HEK293 (cell line): Measurements from ENCODE around the gene UROC1.

ENCODE experiments used
- CTCF ChIA-PET: fragments of 350-600 bp; formaldehyde crosslinking; extraction: SDS; loops from one replicate; lab custom pipeline; 2021; ENCODE audit warnings: antibody characterized with exemption; lab: Yijun Ruan, JAX
- POLR2A ChIA-PET: fragments of 300-600 bp; formaldehyde crosslinking; extraction: SDS; loops from one replicate; lab custom pipeline; 2020; ENCODE audit warnings: antibody characterized with exemption, inconsistent platforms; lab: Yijun Ruan, JAX
- H3K27ac ChIP-seq: fragments of 200-500 bp; sonication (Bioruptor generic); 2 replicates; pipeline ENCODE4 v1.5.1; 2014; ENCODE audit warnings: low read depth, low read length, control low read depth, inconsistent platforms; ENCODE audit errors: extremely low read depth
- H3K36me3 ChIP-seq, 2 experiments: fragments of 200-500 bp in 1 of 2; sonication (Bioruptor generic) in 1 of 2; 1 replicate in 1 of 2; 2 replicates in 1 of 2; pipeline ENCODE4 v1.5.1; 2014 to 2017; ENCODE audit warnings: inconsistent platforms in 2 of 2, low read length in 2 of 2; ENCODE audit not compliant: control insufficient read depth in 2 of 2, insufficient read depth in 1 of 2
- H3K4me1 ChIP-seq: fragments of 200-500 bp; sonication (Bioruptor generic); 2 replicates; pipeline ENCODE4 v1.5.1; 2014; ENCODE audit warnings: mild to moderate bottlenecking, low read length, inconsistent platforms; ENCODE audit not compliant: control insufficient read depth, insufficient read depth
- H3K4me3 ChIP-seq: 2 replicates; pipeline ENCODE4 v1.5.1; 2011; ENCODE audit warnings: low read depth, mild to moderate bottlenecking, control low read depth, low read length, moderate library complexity
- H3K9me3 ChIP-seq: fragments of 200-500 bp; sonication (Bioruptor generic); 2 replicates; pipeline ENCODE4 v1.5.1; 2014; ENCODE audit warnings: low read depth, low read length, inconsistent platforms; ENCODE audit not compliant: control insufficient read depth, insufficient read depth
- FEZF1 ChIP-seq: fragments of 450-650 bp; formaldehyde crosslinking; IDR thresholded peaks from 2 replicates; pipeline ENCODE4 v1.5.1; 2016; ENCODE audit warnings: missing biosample characterization, missing genetic modification characterization
- GLIS1 ChIP-seq: fragments of 450-650 bp; formaldehyde crosslinking; IDR thresholded peaks from 2 replicates; pipeline ENCODE4 v1.5.1; 2016; ENCODE audit warnings: missing biosample characterization, missing genetic modification characterization
- KLF16 ChIP-seq: fragments of 450-650 bp; formaldehyde crosslinking; IDR thresholded peaks from 2 replicates; pipeline ENCODE4 v1.5.1; 2017; ENCODE audit warnings: missing biosample characterization, missing genetic modification characterization
- MEIS1 ChIP-seq: sonication (generic); formaldehyde crosslinking; IDR thresholded peaks from 2 replicates; pipeline ENCODE4 v1.8.1; 2022; ENCODE audit warnings: missing genetic modification reagents, mild to moderate bottlenecking, borderline replicate concordance
- MZF1 ChIP-seq: fragments of 450-650 bp; formaldehyde crosslinking; IDR thresholded peaks from 2 replicates; pipeline ENCODE4 v1.5.1; 2017; ENCODE audit warnings: missing biosample characterization, missing genetic modification characterization, borderline replicate concordance
- ZBTB7A ChIP-seq: fragments of 450-650 bp; formaldehyde crosslinking; IDR thresholded peaks from 2 replicates; pipeline ENCODE4 v1.5.1; 2016; ENCODE audit warnings: low read depth, missing biosample characterization, missing genetic modification characterization
- ZBTB8A ChIP-seq: fragments of 450-650 bp; formaldehyde crosslinking; IDR thresholded peaks from 2 replicates; pipeline ENCODE4 v1.5.1; 2016; ENCODE audit warnings: missing biosample characterization, missing genetic modification characterization
- ZEB2 ChIP-seq: fragments of 450-650 bp; formaldehyde crosslinking; IDR thresholded peaks from 2 replicates; pipeline ENCODE4 v1.5.1; 2016; ENCODE audit warnings: missing biosample characterization, missing genetic modification characterization
- ZNF248 ChIP-seq: fragments of 450-650 bp; formaldehyde crosslinking; IDR thresholded peaks from 2 replicates; pipeline ENCODE4 v1.5.1; 2017; ENCODE audit warnings: missing biosample characterization, missing genetic modification characterization
- ZNF48 ChIP-seq: fragments of 450-650 bp; formaldehyde crosslinking; IDR thresholded peaks from 2 replicates; pipeline ENCODE4 v1.5.1; 2016; ENCODE audit warnings: missing biosample characterization, missing genetic modification characterization
- ZNF747 ChIP-seq: fragments of 450-650 bp; formaldehyde crosslinking; IDR thresholded peaks from 2 replicates; pipeline ENCODE4 v1.5.1; 2016; ENCODE audit warnings: missing biosample characterization, missing genetic modification characterization
- ZNF76 ChIP-seq: fragments of 450-650 bp; formaldehyde crosslinking; IDR thresholded peaks from 2 replicates; pipeline ENCODE4; 2016; ENCODE audit warnings: low read depth, missing biosample characterization, missing genetic modification characterization, borderline replicate concordance
- TF ChIP-seq, protein P1 (sequence below): fragments of 450-650 bp; formaldehyde crosslinking; IDR thresholded peaks from 2 replicates; pipeline ENCODE4 v1.5.1; 2017; ENCODE audit warnings: missing biosample characterization, missing genetic modification characterization
- TF ChIP-seq, protein P2 (sequence below): fragments of 450-650 bp; formaldehyde crosslinking; IDR thresholded peaks from 2 replicates; pipeline ENCODE4 v1.5.1; 2016; ENCODE audit warnings: missing biosample characterization, missing genetic modification characterization
- TF ChIP-seq, protein P3 (sequence below): fragments of 450-650 bp; formaldehyde crosslinking; IDR thresholded peaks from 2 replicates; pipeline ENCODE4 v1.5.1; 2017; ENCODE audit warnings: missing biosample characterization, missing genetic modification characterization
- TF ChIP-seq, protein P4 (sequence below): fragments of 450-650 bp; formaldehyde crosslinking; IDR thresholded peaks from 2 replicates; pipeline ENCODE4 v1.5.1; 2016; ENCODE audit warnings: missing biosample characterization, missing genetic modification characterization
- TF ChIP-seq, protein P5 (sequence below): fragments of 450-650 bp; formaldehyde crosslinking; IDR thresholded peaks from 2 replicates; pipeline ENCODE4 v1.5.1; 2016; ENCODE audit warnings: missing biosample characterization, missing genetic modification characterization, borderline replicate concordance
- TF ChIP-seq, protein P6 (sequence below): fragments of 450-650 bp; formaldehyde crosslinking; IDR thresholded peaks from 2 replicates; pipeline ENCODE4 v1.5.0; 2017; ENCODE audit warnings: missing biosample characterization, missing genetic modification characterization, borderline replicate concordance
- TF ChIP-seq, protein P7 (sequence below): fragments of 450-650 bp; formaldehyde crosslinking; IDR thresholded peaks from 2 replicates; pipeline ENCODE4 v1.5.1; 2017; ENCODE audit warnings: missing biosample characterization, missing genetic modification characterization

The UROC1 gene

DNA sequence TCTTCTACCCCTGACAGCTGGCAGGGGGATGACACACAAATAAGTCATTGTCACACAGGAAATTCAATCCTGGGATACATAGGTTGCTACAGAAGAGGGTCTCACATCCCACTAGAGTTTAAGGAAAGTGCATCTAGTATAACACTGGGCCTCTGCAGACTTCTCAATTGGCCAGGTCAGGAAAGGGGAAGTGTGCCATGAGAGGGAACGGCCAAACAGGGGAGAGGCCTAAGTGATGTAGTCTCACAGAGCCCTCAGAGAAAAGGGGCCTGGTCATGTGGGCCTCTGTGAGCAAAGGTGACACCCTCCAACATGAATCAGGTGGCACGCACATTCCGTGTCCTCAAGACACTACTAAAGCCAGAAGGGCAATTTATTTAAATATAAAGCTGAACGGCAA, 53.1 kb downstream of the UROC1 start (continued):
- TF ChIP-seq, protein P1, sequence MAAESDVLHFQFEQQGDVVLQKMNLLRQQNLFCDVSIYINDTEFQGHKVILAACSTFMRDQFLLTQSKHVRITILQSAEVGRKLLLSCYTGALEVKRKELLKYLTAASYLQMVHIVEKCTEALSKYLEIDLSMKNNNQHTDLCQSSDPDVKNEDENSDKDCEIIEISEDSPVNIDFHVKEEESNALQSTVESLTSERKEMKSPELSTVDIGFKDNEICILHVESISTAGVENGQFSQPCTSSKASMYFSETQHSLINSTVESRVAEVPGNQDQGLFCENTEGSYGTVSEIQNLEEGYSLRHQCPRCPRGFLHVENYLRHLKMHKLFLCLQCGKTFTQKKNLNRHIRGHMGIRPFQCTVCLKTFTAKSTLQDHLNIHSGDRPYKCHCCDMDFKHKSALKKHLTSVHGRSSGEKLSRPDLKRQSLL, result no peak
- no peak for TF ChIP-seq ZBTB7A (tag by site-specific recombination)

DNA sequence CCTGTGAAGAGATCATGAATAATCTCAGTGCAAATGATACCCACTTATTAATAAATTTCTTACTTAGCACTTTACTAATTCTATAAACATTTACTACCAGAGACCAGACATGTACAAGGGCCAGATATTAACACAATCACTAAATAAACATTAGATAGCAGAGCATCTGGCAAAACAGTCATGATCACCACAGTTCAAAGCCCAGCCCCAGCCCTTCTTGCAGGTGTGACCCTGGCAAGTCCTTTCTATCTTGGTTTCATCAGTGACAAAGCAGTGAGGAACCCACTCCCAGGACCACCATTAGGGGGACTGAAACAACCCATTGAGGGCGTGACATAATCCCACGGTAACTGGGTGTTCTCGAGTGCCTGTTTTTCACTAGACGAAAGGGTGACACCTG, 53.5 kb downstream of the UROC1 start:
- Histone ChIP-seq H3K36me3 (peaks cover 0 to 97% of the 10 kb centered on the region in 2 experiments), H3K4me3 (no peak overlapping the region)
- TF ChIP-seq GLIS1 (tag by site-specific recombination), result no peak
- TF ChIP-seq ZEB2 (tag by site-specific recombination), result no peak
- no peak for TF ChIP-seq MEIS1 (CRISPR knock-in tag)
- TF ChIP-seq ZBTB8A (tag by site-specific recombination), result no peak
- TF ChIP-seq FEZF1, result no peak
- TF ChIP-seq, all 188 proteins: peak for 0
- no peaks in the 10 kb centered on the region for H3K4me1 ChIP-seq
- ChIA-PET POLR2A (no interaction called here), CTCF (no interaction called here)
- H3K27ac ChIP-seq, result no peak overlapping the region
- no peaks in the 10 kb centered on the region for H3K9me3 ChIP-seq

DNA sequence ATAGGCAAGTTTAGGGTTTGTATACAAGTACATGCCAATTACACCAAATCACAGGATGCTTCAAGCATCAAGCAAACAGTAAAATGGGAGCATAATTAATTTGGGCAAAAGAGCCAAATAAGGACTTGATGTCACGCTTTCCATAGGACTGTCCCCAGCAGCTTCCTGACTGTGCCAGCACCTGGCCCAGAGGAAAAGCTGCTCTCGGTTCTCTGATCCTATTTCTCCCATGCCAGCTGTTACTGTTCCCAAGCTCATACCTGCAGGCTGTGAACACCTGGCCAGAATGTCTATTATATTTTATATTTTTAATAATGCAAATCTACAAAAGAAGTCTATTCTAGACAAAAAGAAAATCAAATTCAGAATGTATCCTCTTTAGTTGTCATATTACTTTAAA, 54.1 kb downstream of the UROC1 start:
- ChIA-PET POLR2A (no interaction called here), CTCF (no interaction called here)
- no peaks in the 10 kb centered on the region for H3K4me1 ChIP-seq
- H3K27ac ChIP-seq, result no peak overlapping the region
- no peak overlapping the region for H3K4me3 ChIP-seq
- peaks cover 0 to 96% of the 10 kb centered on the region in 2 experiments for H3K36me3 ChIP-seq
- no peaks in the 10 kb centered on the region for H3K9me3 ChIP-seq
- TF ChIP-seq, protein P2, sequence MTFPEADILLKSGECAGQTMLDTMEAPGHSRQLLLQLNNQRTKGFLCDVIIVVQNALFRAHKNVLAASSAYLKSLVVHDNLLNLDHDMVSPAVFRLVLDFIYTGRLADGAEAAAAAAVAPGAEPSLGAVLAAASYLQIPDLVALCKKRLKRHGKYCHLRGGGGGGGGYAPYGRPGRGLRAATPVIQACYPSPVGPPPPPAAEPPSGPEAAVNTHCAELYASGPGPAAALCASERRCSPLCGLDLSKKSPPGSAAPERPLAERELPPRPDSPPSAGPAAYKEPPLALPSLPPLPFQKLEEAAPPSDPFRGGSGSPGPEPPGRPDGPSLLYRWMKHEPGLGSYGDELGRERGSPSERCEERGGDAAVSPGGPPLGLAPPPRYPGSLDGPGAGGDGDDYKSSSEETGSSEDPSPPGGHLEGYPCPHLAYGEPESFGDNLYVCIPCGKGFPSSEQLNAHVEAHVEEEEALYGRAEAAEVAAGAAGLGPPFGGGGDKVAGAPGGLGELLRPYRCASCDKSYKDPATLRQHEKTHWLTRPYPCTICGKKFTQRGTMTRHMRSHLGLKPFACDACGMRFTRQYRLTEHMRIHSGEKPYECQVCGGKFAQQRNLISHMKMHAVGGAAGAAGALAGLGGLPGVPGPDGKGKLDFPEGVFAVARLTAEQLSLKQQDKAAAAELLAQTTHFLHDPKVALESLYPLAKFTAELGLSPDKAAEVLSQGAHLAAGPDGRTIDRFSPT (tag by site-specific recombination), result no peak
- TF ChIP-seq, protein P3, sequence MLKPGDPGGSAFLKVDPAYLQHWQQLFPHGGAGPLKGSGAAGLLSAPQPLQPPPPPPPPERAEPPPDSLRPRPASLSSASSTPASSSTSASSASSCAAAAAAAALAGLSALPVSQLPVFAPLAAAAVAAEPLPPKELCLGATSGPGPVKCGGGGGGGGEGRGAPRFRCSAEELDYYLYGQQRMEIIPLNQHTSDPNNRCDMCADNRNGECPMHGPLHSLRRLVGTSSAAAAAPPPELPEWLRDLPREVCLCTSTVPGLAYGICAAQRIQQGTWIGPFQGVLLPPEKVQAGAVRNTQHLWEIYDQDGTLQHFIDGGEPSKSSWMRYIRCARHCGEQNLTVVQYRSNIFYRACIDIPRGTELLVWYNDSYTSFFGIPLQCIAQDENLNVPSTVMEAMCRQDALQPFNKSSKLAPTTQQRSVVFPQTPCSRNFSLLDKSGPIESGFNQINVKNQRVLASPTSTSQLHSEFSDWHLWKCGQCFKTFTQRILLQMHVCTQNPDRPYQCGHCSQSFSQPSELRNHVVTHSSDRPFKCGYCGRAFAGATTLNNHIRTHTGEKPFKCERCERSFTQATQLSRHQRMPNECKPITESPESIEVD (tag by site-specific recombination), result no peak
- TF ChIP-seq ZNF48 (tag by site-specific recombination) (no peak), ZNF76 (tag by site-specific recombination) (no peak), ZNF248 (tag by site-specific recombination) (no peak), KLF16 (tag by site-specific recombination) (no peak), ZNF747 (tag by site-specific recombination) (no peak), MZF1 (tag by site-specific recombination) (no peak)
- TF ChIP-seq, protein P4, sequence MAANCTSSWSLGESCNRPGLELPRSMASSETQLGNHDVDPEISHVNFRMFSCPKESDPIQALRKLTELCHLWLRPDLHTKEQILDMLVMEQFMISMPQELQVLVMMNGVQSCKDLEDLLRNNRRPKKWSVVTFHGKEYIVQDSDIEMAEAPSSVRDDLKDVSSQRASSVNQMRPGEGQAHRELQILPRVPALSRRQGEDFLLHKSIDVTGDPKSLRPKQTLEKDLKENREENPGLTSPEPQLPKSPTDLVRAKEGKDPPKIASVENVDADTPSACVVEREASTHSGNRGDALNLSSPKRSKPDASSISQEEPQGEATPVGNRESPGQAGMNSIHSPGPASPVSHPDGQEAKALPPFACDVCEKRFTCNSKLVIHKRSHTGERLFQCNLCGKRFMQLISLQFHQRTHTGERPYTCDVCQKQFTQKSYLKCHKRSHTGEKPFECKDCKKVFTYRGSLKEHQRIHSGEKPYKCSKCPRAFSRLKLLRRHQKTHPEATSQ (tag by site-specific recombination), result no peak
- TF ChIP-seq, protein P5, sequence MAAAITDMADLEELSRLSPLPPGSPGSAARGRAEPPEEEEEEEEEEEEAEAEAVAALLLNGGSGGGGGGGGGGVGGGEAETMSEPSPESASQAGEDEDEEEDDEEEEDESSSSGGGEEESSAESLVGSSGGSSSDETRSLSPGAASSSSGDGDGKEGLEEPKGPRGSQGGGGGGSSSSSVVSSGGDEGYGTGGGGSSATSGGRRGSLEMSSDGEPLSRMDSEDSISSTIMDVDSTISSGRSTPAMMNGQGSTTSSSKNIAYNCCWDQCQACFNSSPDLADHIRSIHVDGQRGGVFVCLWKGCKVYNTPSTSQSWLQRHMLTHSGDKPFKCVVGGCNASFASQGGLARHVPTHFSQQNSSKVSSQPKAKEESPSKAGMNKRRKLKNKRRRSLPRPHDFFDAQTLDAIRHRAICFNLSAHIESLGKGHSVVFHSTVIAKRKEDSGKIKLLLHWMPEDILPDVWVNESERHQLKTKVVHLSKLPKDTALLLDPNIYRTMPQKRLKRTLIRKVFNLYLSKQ (tag by site-specific recombination), result no peak
- TF ChIP-seq, protein P6, sequence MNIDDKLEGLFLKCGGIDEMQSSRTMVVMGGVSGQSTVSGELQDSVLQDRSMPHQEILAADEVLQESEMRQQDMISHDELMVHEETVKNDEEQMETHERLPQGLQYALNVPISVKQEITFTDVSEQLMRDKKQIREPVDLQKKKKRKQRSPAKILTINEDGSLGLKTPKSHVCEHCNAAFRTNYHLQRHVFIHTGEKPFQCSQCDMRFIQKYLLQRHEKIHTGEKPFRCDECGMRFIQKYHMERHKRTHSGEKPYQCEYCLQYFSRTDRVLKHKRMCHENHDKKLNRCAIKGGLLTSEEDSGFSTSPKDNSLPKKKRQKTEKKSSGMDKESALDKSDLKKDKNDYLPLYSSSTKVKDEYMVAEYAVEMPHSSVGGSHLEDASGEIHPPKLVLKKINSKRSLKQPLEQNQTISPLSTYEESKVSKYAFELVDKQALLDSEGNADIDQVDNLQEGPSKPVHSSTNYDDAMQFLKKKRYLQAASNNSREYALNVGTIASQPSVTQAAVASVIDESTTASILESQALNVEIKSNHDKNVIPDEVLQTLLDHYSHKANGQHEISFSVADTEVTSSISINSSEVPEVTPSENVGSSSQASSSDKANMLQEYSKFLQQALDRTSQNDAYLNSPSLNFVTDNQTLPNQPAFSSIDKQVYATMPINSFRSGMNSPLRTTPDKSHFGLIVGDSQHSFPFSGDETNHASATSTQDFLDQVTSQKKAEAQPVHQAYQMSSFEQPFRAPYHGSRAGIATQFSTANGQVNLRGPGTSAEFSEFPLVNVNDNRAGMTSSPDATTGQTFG, result no peak
- TF ChIP-seq, protein P7, sequence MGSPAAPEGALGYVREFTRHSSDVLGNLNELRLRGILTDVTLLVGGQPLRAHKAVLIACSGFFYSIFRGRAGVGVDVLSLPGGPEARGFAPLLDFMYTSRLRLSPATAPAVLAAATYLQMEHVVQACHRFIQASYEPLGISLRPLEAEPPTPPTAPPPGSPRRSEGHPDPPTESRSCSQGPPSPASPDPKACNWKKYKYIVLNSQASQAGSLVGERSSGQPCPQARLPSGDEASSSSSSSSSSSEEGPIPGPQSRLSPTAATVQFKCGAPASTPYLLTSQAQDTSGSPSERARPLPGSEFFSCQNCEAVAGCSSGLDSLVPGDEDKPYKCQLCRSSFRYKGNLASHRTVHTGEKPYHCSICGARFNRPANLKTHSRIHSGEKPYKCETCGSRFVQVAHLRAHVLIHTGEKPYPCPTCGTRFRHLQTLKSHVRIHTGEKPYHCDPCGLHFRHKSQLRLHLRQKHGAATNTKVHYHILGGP (tag by site-specific recombination), result no peak
